Adipocyte (in vitro differentiated cells): ENCODE results near the gene CD59.

ENCODE experiments used
- DNase-seq: peaks from one replicate; pipeline ENCODE4 v3.0.0-alpha.2; 2015; ENCODE audit warnings: low read depth
- H3K27me3 ChIP-seq: replicated peaks from 2 replicates; pipeline ENCODE4 v1.7.0; 2013; ENCODE audit warnings: mild to moderate bottlenecking, low read length, moderate library complexity; ENCODE audit not compliant: control insufficient read depth, insufficient read depth
- H3K36me3 ChIP-seq: 2 replicates; pipeline ENCODE4 v1.7.0; 2013; ENCODE audit warnings: low read length, mild to moderate bottlenecking, moderate library complexity; ENCODE audit not compliant: control insufficient read depth, insufficient read depth, severe bottlenecking
- H3K4me1 ChIP-seq: 2 replicates; pipeline ENCODE4 v1.7.0; 2013; ENCODE audit warnings: mild to moderate bottlenecking, low read length, moderate library complexity; ENCODE audit not compliant: control insufficient read depth, insufficient read depth
- H3K4me3 ChIP-seq: 2 replicates; pipeline ENCODE4 v1.7.0; 2013; ENCODE audit warnings: mild to moderate bottlenecking, low read length, moderate library complexity
- H3K9ac ChIP-seq: 2 replicates; pipeline ENCODE4 v1.7.0; 2013; ENCODE audit warnings: mild to moderate bottlenecking, low read length, moderate library complexity
- H3K9me3 ChIP-seq: 2 replicates; pipeline ENCODE4 v1.7.0; 2013; ENCODE audit warnings: mild to moderate bottlenecking, low read length, moderate library complexity; ENCODE audit not compliant: control insufficient read depth

The CD59 gene

GRCh38 chr11:33772870-33773269 lies 36.6 kb upstream of the CD59 start:
- Histone ChIP-seq H3K4me3 (peak overlapping the region; percentile 94), H3K9me3 (no peaks in the 10 kb centered on the region), H3K36me3 (peaks cover 11% of the 10 kb centered on the region), H3K4me1 (peaks cover 12% of the 10 kb centered on the region), H3K9ac (no peak overlapping the region), H3K27me3 (no peaks in the 10 kb centered on the region)
- DNase-seq = no peak

DNA sequence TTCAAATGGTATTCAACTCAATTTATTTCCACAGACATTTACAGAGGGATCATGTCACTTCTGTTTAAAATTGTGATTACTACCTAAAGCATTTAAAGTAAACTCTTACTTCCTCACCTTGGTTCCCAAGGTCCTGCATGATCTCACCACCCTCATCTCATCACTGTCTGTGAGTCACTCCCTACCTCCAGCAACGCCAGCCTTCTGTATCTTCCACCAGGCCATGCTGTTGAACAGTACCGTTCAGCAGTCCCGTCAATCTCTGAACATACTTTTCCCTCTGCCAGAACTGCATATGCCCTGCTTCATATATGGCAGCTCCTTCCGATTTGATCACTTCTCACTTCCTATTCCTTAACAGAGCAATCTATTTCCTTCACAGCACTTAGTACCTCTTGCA lies 36.1 kb upstream of the CD59 start:
- H3K4me1 ChIP-seq = peaks cover 12% of the 10 kb centered on the region
- H3K9ac ChIP-seq = no peak overlapping the region
- no peaks in the 10 kb centered on the region for H3K27me3 ChIP-seq
- DNase-seq = no peak
- H3K4me3 ChIP-seq = no peak overlapping the region
- H3K9me3 ChIP-seq = no peaks in the 10 kb centered on the region
- peaks cover 15% of the 10 kb centered on the region for H3K36me3 ChIP-seq

- H3K4me3 ChIP-seq = no peak overlapping the region
- no peak overlapping the region for H3K9ac ChIP-seq
- H3K4me1 ChIP-seq = peaks cover 12% of the 10 kb centered on the region
- no peak for DNase-seq
- H3K9me3 ChIP-seq = no peaks in the 10 kb centered on the region
- peaks cover 34% of the 10 kb centered on the region for H3K36me3 ChIP-seq
- no peaks in the 10 kb centered on the region for H3K27me3 ChIP-seq
These were observed 34.0 kb upstream of the CD59 start for GRCh38 chr11:33770236-33770635.

- Histone ChIP-seq H3K36me3 (peaks cover 41% of the 10 kb centered on the region), H3K9ac (no peak overlapping the region), H3K9me3 (no peaks in the 10 kb centered on the region), H3K27me3 (no peaks in the 10 kb centered on the region), H3K4me1 (peaks cover 7% of the 10 kb centered on the region), H3K4me3 (no peak overlapping the region)
- no peak for DNase-seq
These were observed 33.3 kb upstream of the CD59 start for GRCh38 chr11:33769542-33769941.

DNA sequence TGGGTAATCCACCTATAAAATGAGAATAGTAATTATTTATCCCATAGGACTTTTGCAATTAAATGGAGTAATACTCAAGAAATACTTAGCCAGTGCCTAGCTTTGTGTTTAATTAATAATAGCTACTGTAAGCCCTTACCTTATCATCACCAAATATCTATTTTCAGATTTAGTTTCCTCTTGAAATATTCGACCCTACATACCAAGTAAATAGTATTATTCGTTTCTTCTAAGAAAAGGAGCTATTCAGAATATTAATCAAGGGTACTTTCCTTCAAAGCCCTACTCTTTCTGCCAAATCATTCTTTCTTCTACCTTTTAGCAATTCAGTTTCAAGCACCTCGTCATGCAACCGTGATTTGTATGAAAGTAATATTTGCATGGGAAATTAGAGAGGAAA lies 31.4 kb upstream of the CD59 start:
- Histone ChIP-seq H3K4me1 (no peaks in the 10 kb centered on the region), H3K36me3 (peaks cover 52% of the 10 kb centered on the region), H3K9ac (no peak overlapping the region), H3K9me3 (peaks cover 3% of the 10 kb centered on the region), H3K4me3 (no peak overlapping the region), H3K27me3 (no peaks in the 10 kb centered on the region)
- no peak for DNase-seq

DNA sequence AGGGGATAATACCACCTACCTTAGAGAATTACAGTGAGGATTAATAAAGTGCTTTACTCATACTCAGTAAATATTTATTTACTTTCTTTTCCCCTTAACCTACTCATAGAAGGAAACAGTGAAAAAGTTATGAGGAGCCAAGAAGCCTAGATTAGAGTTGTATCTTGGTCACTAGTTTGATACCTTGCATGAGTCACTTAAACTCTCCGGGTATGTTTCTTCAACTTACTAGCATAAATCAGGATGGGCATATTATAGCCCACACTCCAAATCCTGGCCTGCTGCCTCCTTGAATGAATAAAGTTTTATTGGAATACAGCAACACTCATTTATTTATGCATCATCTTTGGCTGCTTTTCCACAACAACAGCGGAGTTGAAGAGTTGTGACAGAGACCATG lies 29.9 kb upstream of the CD59 start:
- no peaks in the 10 kb centered on the region for H3K4me1 ChIP-seq
- H3K9me3 ChIP-seq = peaks cover 3% of the 10 kb centered on the region
- no peak for DNase-seq
- H3K36me3 ChIP-seq = peaks cover 52% of the 10 kb centered on the region
- H3K4me3 ChIP-seq = no peak overlapping the region
- no peak overlapping the region for H3K9ac ChIP-seq
- no peaks in the 10 kb centered on the region for H3K27me3 ChIP-seq

DNA sequence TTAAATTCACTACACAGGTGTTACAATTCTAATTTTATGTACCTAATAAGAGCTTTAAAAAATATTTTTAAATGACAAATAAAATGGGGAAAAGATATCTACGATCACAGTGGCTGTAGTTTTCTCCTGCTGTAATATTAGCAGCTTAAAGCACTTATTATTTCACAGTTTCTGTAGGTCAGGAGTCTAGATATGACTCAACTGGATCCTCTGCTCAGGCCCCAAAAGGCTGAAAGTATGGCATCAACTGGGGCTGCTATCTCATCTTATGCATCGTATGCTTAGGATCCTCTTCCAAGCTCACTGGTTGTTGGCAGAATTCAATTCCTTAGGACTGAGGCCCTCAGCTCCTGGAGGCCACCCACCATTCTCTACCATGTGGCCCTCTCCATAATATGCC lies 25.2 kb upstream of the CD59 start:
- Histone ChIP-seq H3K9ac (no peak overlapping the region), H3K27me3 (no peaks in the 10 kb centered on the region), H3K4me1 (no peaks in the 10 kb centered on the region), H3K9me3 (peaks cover 3% of the 10 kb centered on the region), H3K36me3 (peaks cover 64% of the 10 kb centered on the region), H3K4me3 (no peak overlapping the region)
- DNase-seq = no peak

GRCh38 chr11:33753304-33753967 lies 17.2 kb upstream of the CD59 start:
- Histone ChIP-seq H3K36me3 (peaks cover 59% of the 10 kb centered on the region), H3K9me3 (no peaks in the 10 kb centered on the region), H3K4me3 (no peak overlapping the region), H3K4me1 (peaks cover 11% of the 10 kb centered on the region), H3K9ac (no peak overlapping the region), H3K27me3 (no peaks in the 10 kb centered on the region)
- peak; percentile 62 for DNase-seq

GRCh38 chr11:33751878-33752277 lies 15.7 kb upstream of the CD59 start:
- DNase-seq = no peak
- Histone ChIP-seq H3K9ac (no peak overlapping the region), H3K4me1 (peaks cover 20% of the 10 kb centered on the region), H3K36me3 (peaks cover 51% of the 10 kb centered on the region), H3K27me3 (no peaks in the 10 kb centered on the region), H3K9me3 (no peaks in the 10 kb centered on the region), H3K4me3 (no peak overlapping the region)

DNA sequence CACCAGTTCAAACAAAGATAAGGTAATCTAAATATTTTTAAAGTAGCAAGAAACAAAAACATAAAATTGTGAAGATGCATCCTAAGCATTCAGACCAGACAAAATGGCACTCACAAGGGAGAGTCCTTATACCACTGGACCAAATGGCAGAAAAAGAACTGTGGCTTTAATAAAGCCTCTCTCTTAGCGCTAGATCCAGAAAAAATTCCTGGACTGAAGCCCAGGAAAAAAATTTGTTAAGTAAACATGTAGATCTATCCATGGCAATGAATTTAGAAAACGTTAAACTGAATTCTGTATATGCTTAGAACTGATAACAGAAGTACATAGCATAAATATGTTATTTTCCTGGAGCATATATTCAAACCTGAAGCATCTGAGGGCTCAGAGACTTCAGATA lies 11.8 kb upstream of the CD59 start:
- no peaks in the 10 kb centered on the region for H3K27me3 ChIP-seq
- H3K36me3 ChIP-seq = peaks cover 48% of the 10 kb centered on the region
- no peak overlapping the region for H3K9ac ChIP-seq

DNA sequence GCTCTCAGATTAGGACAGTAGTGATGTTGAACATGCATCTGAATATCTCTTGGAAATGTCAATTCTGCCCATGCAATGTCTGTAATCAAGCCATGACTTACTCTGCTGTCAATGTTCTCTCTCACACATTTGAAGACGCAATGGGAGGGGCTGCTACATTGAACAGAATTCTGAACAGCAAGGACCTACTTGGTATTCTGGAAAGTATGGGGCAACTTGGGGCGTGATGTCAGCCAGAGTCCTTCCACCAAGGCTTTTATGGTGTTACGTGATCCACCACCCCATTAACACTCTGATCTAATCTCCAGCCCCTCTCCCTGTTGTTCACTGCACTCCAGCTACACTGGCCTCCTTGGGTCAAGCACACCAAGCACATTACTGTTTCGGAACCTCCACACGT lies 7.1 kb upstream of the CD59 start:
- no peaks in the 10 kb centered on the region for H3K9me3 ChIP-seq
- peaks cover 7% of the 10 kb centered on the region for H3K4me1 ChIP-seq
- H3K4me3 ChIP-seq = no peak overlapping the region
- DNase-seq = no peak
- H3K36me3 ChIP-seq = peaks cover 20% of the 10 kb centered on the region
- no peak overlapping the region for H3K9ac ChIP-seq
- no peaks in the 10 kb centered on the region for H3K27me3 ChIP-seq

More for the DNA sequence above, 11.8 kb upstream of the CD59 start:
- DNase-seq = peak; percentile 85
- peaks cover 9% of the 10 kb centered on the region for H3K4me1 ChIP-seq
- no peaks in the 10 kb centered on the region for H3K9me3 ChIP-seq
- no peak overlapping the region for H3K4me3 ChIP-seq

GRCh38 chr11:33742249-33742851 lies 6.1 kb upstream of the CD59 start:
- no peaks in the 10 kb centered on the region for H3K27me3 ChIP-seq
- H3K9me3 ChIP-seq = no peaks in the 10 kb centered on the region
- peaks cover 20% of the 10 kb centered on the region for H3K36me3 ChIP-seq
- DNase-seq = peak; percentile 61
- H3K4me1 ChIP-seq = peaks cover under 1% of the 10 kb centered on the region
- no peak overlapping the region for H3K4me3 ChIP-seq
- H3K9ac ChIP-seq = no peak overlapping the region
